GM23338 (cell line): ENCODE measurements around the gene DMD.

Experiments used
- CREB1 ChIP-seq: fragments of 250-450 bp; sonication (Bioruptor Pico); IDR thresholded peaks from 2 replicates; pipeline ENCODE4 v1.5.0; 2020; ENCODE audit warnings: low read depth, mild to moderate bottlenecking, moderate library complexity
- CTCF ChIP-seq, 2 experiments: fragments of 200-600 bp in 1 of 2; sonication (generic) in 1 of 2; conservative IDR thresholded peaks; 2 replicates each; pipeline versions ENCODE4 v1.5.1 to v1.6.1; 2016 to 2017; ENCODE audit warnings: antibody characterized with exemption in 2 of 2, low read depth in 2 of 2, mild to moderate bottlenecking in 2 of 2, moderate library complexity in 1 of 2
- EZH2 ChIP-seq: fragments of 200-600 bp; sonication (generic); IDR thresholded peaks from one replicate; pipeline ENCODE4 v1.8.0; 2017; ENCODE audit warnings: antibody characterized with exemption, mild to moderate bottlenecking, low read depth; ENCODE audit not compliant: unreplicated experiment
- EZH2phosphoT487 ChIP-seq: fragments of 200-600 bp; sonication (generic); IDR thresholded peaks from one replicate; pipeline ENCODE4 v1.8.1; 2018; ENCODE audit warnings: antibody characterized with exemption; ENCODE audit not compliant: unreplicated experiment
- NANOG ChIP-seq: IDR thresholded peaks from 2 replicates; pipeline ENCODE4 v1.6.1; 2016; ENCODE audit warnings: antibody characterized with exemption, borderline replicate concordance
- POLR2AphosphoS5 ChIP-seq: IDR thresholded peaks from 2 replicates; pipeline ENCODE4 v1.6.1; 2016; ENCODE audit warnings: antibody characterized with exemption, low read depth

GRCh38 chrX:31392513-31392912, 1818.8 kb downstream of the DMD start:
- TF ChIP-seq POLR2AphosphoS5 (no peak), CTCF (conservative IDR thresholded peaks at IDR 0.05; ENCODE audit: low read depth in 2 of 2) (no peak), EZH2 (no peak), EZH2phosphoT487 (no peak), CREB1 (CRISPR knock-in tag) (no peak), NANOG (no peak)
